Measurements from ENCODE around the gene LAMA5. TPM values are rescaled to one million over a fixed set of nuclear protein-coding genes. Genes with fewer than 3 reads are reported as not detected.

LAMA5 gene
- total and polyA plus RNA-seq, 2 of the 8 experiments (the other 6 are each of a cell fraction or from before 2014, with no cell fraction given), result 34.4 to 225 TPM

DNA sequence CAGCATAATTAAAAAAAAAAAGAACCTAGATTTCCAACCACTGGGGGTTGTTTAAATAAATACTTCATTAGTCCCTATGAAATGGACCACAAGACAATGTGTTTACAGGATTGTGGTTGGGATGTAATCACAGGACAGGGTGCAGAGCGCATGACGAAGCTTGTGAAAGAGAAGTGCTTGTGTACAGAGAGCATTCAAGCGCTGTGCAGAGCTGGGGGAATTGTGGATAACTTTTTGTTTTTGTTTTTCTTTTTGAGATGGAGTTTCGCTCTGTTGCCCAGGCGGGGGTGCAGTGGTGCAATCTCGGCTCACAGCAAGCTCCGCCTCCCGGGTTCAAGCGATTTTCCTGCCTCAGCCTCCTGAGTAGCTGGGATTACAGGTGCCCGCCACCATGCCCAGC, 22.3 kb downstream of the LAMA5 start:
- Histone ChIP-seq H2BK5ac (ENCODE audit: low read depth, low read length) (no peak overlapping the region), H4K5ac (ENCODE audit: insufficient read length, low read depth, low read length) (no peak overlapping the region), H3K79me1 (ENCODE audit: low read depth, low read length) (no peaks in the 10 kb centered on the region; the same call in 1 of the 2 replicates), H3K14ac (ENCODE audit: insufficient read length) (no peak overlapping the region), H4K20me1 (replicated peaks in 1 of 2; ENCODE audit: control insufficient read depth in 1 of 2, insufficient read depth in 2 of 2, low read length in 2 of 2) (peaks cover 0 to 8% of the 10 kb centered on the region in 2 experiments), H3K56ac (replicated peaks; ENCODE audit: insufficient read length, low read depth, low read length) (no peak overlapping the region), H3K18ac (ENCODE audit: extremely low read depth, low read length) (no peak overlapping the region), H2BK15ac (ENCODE audit: low read length) (no peak overlapping the region), H2BK20ac (ENCODE audit: low read length) (no peak overlapping the region), H3K27ac (ENCODE audit: low read depth, low read length) (no peak overlapping the region), H2BK120ac (replicated peaks; ENCODE audit: low read depth, low read length) (no peak overlapping the region), H2AFZ (ENCODE audit: low read length) (no peak overlapping the region), H3K27me3 (replicated peaks in 1 of 4; ENCODE audit: control insufficient read depth in 3 of 4, extremely low read depth in 1 of 4, insufficient read depth in 3 of 4, low read length in 3 of 4) (no peaks in the 10 kb centered on the region), H3K4me3 (ENCODE audit: extremely low read depth in 1 of 4, insufficient read depth in 2 of 4, low read depth in 3 of 4, low read length in 4 of 4) (no peak overlapping the region), H3K9me3 (ENCODE audit: insufficient read depth in 2 of 2, low read depth in 1 of 2, low read length in 1 of 2) (peaks cover 0 to under 1% of the 10 kb centered on the region in 2 experiments; a peak in 2 of 4 replicates), H2BK12ac (ENCODE audit: low read depth, low read length) (no peak overlapping the region), H3K23ac (ENCODE audit: insufficient read length) (no peak overlapping the region), H3K36me3 (ENCODE audit: control insufficient read depth in 2 of 4, insufficient read depth in 4 of 4, low read length in 3 of 4) (peaks cover 20 to 66% (median 49%) of the 10 kb centered on the region in 4 experiments), H4K91ac (replicated peaks; ENCODE audit: insufficient read length, low read length) (no peak overlapping the region), H3K4me2 (ENCODE audit: insufficient read depth in 1 of 2, low read depth in 2 of 2, low read length in 2 of 2) (no peak overlapping the region), H3K4ac (replicated peaks; ENCODE audit: insufficient read length, low read depth, low read length) (no peak overlapping the region), H3K23me2 (ENCODE audit: low read depth, low read length) (no peaks in the 10 kb centered on the region; the same call in 1 of the 2 replicates), H3K4me1 (replicated peaks in 1 of 4; ENCODE audit: control insufficient read depth in 3 of 4, insufficient read depth in 4 of 4, low read length in 3 of 4) (no peaks in the 10 kb centered on the region), H3K9ac (replicated peaks in 1 of 4; ENCODE audit: extremely low read depth in 1 of 4, low read depth in 3 of 4, low read length in 3 of 4) (no peak overlapping the region), H4K8ac (ENCODE audit: extremely low read depth, insufficient read depth, low read length) (no peak overlapping the region), H3K79me2 (ENCODE audit: control insufficient read depth in 1 of 2, insufficient read depth in 2 of 2, low read length in 2 of 2) (no peaks in the 10 kb centered on the region), H2AK5ac (ENCODE audit: low read depth, low read length) (no peak overlapping the region)
- POLR2A ChIA-PET (ENCODE audit: partially characterized antibody), result interaction anchor here (0.6 to 12.3 kb wide), 10 partner anchors 18 to 38 kb away, joined by 3 to 95 read pairs (median 4); no protein-coding TSS in a partner anchor
- FAIRE-seq (no peak), DNase-seq (ENCODE audit: low read depth in 1 of 2, low spot score in 2 of 2) (no peak)
- WGBS, 2 experiments (ENCODE audit: extremely low coverage in 1 of 2, insufficient coverage in 1 of 2, insufficient read length in 1 of 2, insufficient replicate concordance in 2 of 2, low coverage in 1 of 2, low lambda C conversion rate in 2 of 2, missing lambda C conversion rate in 1 of 2), result 92% methylated on average over 10 of the region's 10 CpGs; no CpG with 5 or more reads in 1 of the 2 experiments
- CTCF ChIA-PET (ENCODE audit: partially characterized antibody), result interaction anchor here (1.3 to 3.6 kb wide), 7 partner anchors 12 to 46 kb away, joined by 3 to 17 read pairs (median 4); no protein-coding TSS in a partner anchor
- TF ChIP-seq GTF2F1 (IDR thresholded peaks at IDR 0.05; ENCODE audit: borderline replicate concordance, low read depth, low read length) (no peak), RXRA (IDR thresholded peaks at IDR 0.05; ENCODE audit: insufficient read depth, low read depth, low read length) (no peak), TCF12 (IDR thresholded peaks at IDR 0.05; ENCODE audit: low read depth, low read length) (no peak), TEAD4 (IDR thresholded peaks at IDR 0.05; ENCODE audit: low read depth, low read length) (no peak), KDM5A (IDR thresholded peaks at IDR 0.05; ENCODE audit: low read length) (no peak), CREB1 (IDR thresholded peaks at IDR 0.05) (no peak), MAX (IDR thresholded peaks at IDR 0.05) (no peak), TAF7 (optimal IDR thresholded peaks at IDR 0.05; ENCODE audit: borderline replicate concordance, low read depth, low read length) (no peak), HDAC6 (IDR thresholded peaks at IDR 0.05; ENCODE audit: low read depth, low read length) (no peak), SIRT6 (IDR thresholded peaks at IDR 0.05; ENCODE audit: low read length) (no peak), SRF (IDR thresholded peaks at IDR 0.05; ENCODE audit: low read depth, low read length) (no peak), JUND (IDR thresholded peaks at IDR 0.05; ENCODE audit: low read length) (no peak), KDM1A (IDR thresholded peaks at IDR 0.05; ENCODE audit: borderline replicate concordance, low read length) (no peak), POU5F1 (IDR thresholded peaks at IDR 0.05; ENCODE audit: low read depth, low read length) (no peak)
- TF ChIP-seq, protein P1, sequence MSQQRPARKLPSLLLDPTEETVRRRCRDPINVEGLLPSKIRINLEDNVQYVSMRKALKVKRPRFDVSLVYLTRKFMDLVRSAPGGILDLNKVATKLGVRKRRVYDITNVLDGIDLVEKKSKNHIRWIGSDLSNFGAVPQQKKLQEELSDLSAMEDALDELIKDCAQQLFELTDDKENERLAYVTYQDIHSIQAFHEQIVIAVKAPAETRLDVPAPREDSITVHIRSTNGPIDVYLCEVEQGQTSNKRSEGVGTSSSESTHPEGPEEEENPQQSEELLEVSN (IDR thresholded peaks at IDR 0.05), result no peak

All from H1 (cell line).